Fibroblast of lung (primary cell): Measurements from ENCODE around the gene RGS3.

Experiments
- CTCF ChIP-seq, 2 donors: IDR thresholded peaks in 1 of 2; conservative IDR thresholded peaks in 1 of 2; 1 replicate in 1 of 2; 2 replicates in 1 of 2; pipeline ENCODE4 v1.5.1; 2011 to 2012; ENCODE audit warnings: low read length in 2 of 2, control low read depth in 1 of 2, inconsistent platforms in 1 of 2, low read depth in 1 of 2, mild to moderate bottlenecking in 1 of 2
- EZH2 ChIP-seq: IDR thresholded peaks from 2 replicates; pipeline ENCODE4 v1.5.1; 2012; ENCODE audit warnings: low read length, control low read depth, mild to moderate bottlenecking; ENCODE audit errors: missing control alignments

- TF ChIP-seq CTCF (conservative IDR thresholded peaks at IDR 0.05 in 1 of 2, IDR thresholded peaks at IDR 0.05 in 1 of 2; ENCODE audit: low read depth in 1 of 2, low read length in 2 of 2) (no peak), EZH2 (no peak)
Observed at GRCh38 chr9:113597390-113598241, 134.1 kb downstream of the RGS3 start.
